ENCODE data around the gene SPATA6. TPM values are rescaled to one million over a fixed set of nuclear protein-coding genes. Genes with fewer than 3 reads are reported as not detected.

The SPATA6 gene
- total RNA-seq, 1 experiment from 2014 or later: 18.2 TPM

GRCh38 chr1:48250572-48250971, 221.4 kb downstream of the SPATA6 start:
- CTCF ChIA-PET: no interaction called here
- no peak overlapping the region for H3K4me3 ChIP-seq (ENCODE audit: low read depth in 2 of 2, low read length in 2 of 2)
- no TSS peak for BruUV-seq (replicated peaks)

GRCh38 chr1:48249868-48250267, 222.1 kb downstream of the SPATA6 start:
- intact Hi-C loops (cut with micrococcal nuclease; ENCODE audit: unreplicated experiment): loop anchor here (10.0 kb wide), 1 partner anchor 245 kb away; no protein-coding TSS in a partner anchor
- Histone ChIP-seq H3K9me3 (ENCODE audit: control insufficient read depth, insufficient read depth, low read depth, low read length) (no peaks in the 10 kb centered on the region), H3K36me3 (ENCODE audit: control insufficient read depth, insufficient read depth, low read length) (no peaks in the 10 kb centered on the region), H3K27ac (ENCODE audit: low read length) (no peak overlapping the region), H3K27me3 (ENCODE audit: control insufficient read depth, insufficient read depth, low read length) (peaks cover 4% of the 10 kb centered on the region; the same call in 1 of the 2 replicates), H3K4me1 (ENCODE audit: control insufficient read depth, insufficient read depth, low read length) (no peaks in the 10 kb centered on the region), H3K4me3 (ENCODE audit: low read depth in 2 of 2, low read length in 2 of 2) (no peak overlapping the region)
- DNase-seq (ENCODE audit: low read depth, low spot score) (no peak), ATAC-seq (no peak)
- ChIA-PET CTCF (no interaction called here), POLR2A (no interaction called here)
- no TSS peak for BruUV-seq (replicated peaks)
- in situ Hi-C loops (cut with HindIII; ENCODE audit: low pct_unique_long_range_greater_than_20kb, low sequenced_read_pairs): no loop called here
- TF ChIP-seq REST (IDR thresholded peaks at IDR 0.05; ENCODE audit: insufficient read depth in 1 of 2, low read depth in 2 of 2, low read length in 1 of 2) (no peak), TCF7L2 (IDR thresholded peaks at IDR 0.05; ENCODE audit: low read depth, low read length) (no peak), POLR2AphosphoS5 (IDR thresholded peaks at IDR 0.05; ENCODE audit: low read depth, low read length) (no peak), SIN3A (IDR thresholded peaks at IDR 0.05; ENCODE audit: borderline replicate concordance, insufficient read depth, low read depth, low read length) (no peak), CTCF (IDR thresholded peaks at IDR 0.05) (no peak)

More at GRCh38 chr1:48250572-48250971, 221.4 kb downstream of the SPATA6 start:
- POLR2A ChIA-PET: no interaction called here
- H3K27me3 ChIP-seq (ENCODE audit: control insufficient read depth, insufficient read depth, low read length): peaks cover 4% of the 10 kb centered on the region; the same call in 1 of the 2 replicates
- in situ Hi-C loops (cut with HindIII; ENCODE audit: low pct_unique_long_range_greater_than_20kb, low sequenced_read_pairs): no loop called here
- no peak for DNase-seq (ENCODE audit: low read depth, low spot score)
- H3K4me1 ChIP-seq (ENCODE audit: control insufficient read depth, insufficient read depth, low read length): no peaks in the 10 kb centered on the region
- H3K36me3 ChIP-seq (ENCODE audit: control insufficient read depth, insufficient read depth, low read length): no peaks in the 10 kb centered on the region
- H3K9me3 ChIP-seq (ENCODE audit: control insufficient read depth, insufficient read depth, low read depth, low read length): no peaks in the 10 kb centered on the region
- no peak overlapping the region for H3K27ac ChIP-seq (ENCODE audit: low read length)
- intact Hi-C loops (cut with micrococcal nuclease; ENCODE audit: unreplicated experiment): loop anchor here (10.0 kb wide), 1 partner anchor 244 kb away; no protein-coding TSS in a partner anchor
- ATAC-seq: no peak
- no peak for TF ChIP-seq REST (IDR thresholded peaks at IDR 0.05; ENCODE audit: insufficient read depth in 1 of 2, low read depth in 2 of 2, low read length in 1 of 2)
- no peak for TF ChIP-seq CTCF (IDR thresholded peaks at IDR 0.05)
- no peak for TF ChIP-seq TCF7L2 (IDR thresholded peaks at IDR 0.05; ENCODE audit: low read depth, low read length)
- no peak for TF ChIP-seq SIN3A (IDR thresholded peaks at IDR 0.05; ENCODE audit: borderline replicate concordance, insufficient read depth, low read depth, low read length)
- TF ChIP-seq POLR2AphosphoS5 (IDR thresholded peaks at IDR 0.05; ENCODE audit: low read depth, low read length): no peak

Measured in Panc1 (cell line).